Tibial nerve (tissue), 3 donors: ENCODE data around the gene IGLL5.

ENCODE experiments used
- POLR2A ChIP-seq, 2 donors: fragments of 450-650 bp; IDR thresholded peaks; one replicate each; pipeline ENCODE4 v1.6.1; 2017; ENCODE audit warnings: antibody characterized with exemption in 2 of 2, mild to moderate bottlenecking in 2 of 2, moderate library complexity in 2 of 2
- TF ChIP-seq, protein P1 (sequence below), 5 experiments: fragments of 200-600 bp in 3 of 5; fragments of 450-650 bp in 2 of 5; sonication (generic) in 3 of 5; IDR thresholded peaks; one replicate each; pipeline ENCODE4 v1.5.1; 2016 to 2019; ENCODE audit warnings: antibody characterized with exemption in 5 of 5, mild to moderate bottlenecking in 3 of 5, moderate library complexity in 2 of 5

DNA sequence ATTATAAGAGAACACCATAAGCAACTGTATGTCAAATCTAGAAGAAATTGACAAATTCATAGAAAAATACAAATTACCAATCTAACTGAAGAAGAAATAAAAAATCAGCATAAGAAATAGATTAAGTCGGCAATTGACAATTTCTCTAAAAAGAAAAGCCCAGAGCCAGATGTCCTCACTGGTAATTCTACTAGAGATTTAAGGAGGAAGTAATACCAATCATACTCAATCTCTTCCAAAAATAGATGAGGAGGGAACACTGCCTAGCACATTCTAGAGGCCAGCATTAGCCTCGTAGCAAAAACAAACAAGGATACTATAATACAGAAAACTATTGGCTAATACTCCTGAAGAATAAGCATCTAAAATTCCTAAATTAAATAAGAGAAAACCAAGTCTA is 40.4 kb upstream of the IGLL5 start:
- no peak for TF ChIP-seq POLR2A (IDR thresholded peaks at IDR 0.05)
- TF ChIP-seq, protein P1, sequence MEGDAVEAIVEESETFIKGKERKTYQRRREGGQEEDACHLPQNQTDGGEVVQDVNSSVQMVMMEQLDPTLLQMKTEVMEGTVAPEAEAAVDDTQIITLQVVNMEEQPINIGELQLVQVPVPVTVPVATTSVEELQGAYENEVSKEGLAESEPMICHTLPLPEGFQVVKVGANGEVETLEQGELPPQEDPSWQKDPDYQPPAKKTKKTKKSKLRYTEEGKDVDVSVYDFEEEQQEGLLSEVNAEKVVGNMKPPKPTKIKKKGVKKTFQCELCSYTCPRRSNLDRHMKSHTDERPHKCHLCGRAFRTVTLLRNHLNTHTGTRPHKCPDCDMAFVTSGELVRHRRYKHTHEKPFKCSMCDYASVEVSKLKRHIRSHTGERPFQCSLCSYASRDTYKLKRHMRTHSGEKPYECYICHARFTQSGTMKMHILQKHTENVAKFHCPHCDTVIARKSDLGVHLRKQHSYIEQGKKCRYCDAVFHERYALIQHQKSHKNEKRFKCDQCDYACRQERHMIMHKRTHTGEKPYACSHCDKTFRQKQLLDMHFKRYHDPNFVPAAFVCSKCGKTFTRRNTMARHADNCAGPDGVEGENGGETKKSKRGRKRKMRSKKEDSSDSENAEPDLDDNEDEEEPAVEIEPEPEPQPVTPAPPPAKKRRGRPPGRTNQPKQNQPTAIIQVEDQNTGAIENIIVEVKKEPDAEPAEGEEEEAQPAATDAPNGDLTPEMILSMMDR (IDR thresholded peaks at IDR 0.05) = no peak
